BLaER1 treated with 17β-estradiol and CSF1 and Interleukin-3, amounts not matched to agents 10 nM and 100 nM (cell line): ENCODE measurements around the gene PACC1.

Experiments used
- H3K27ac ChIP-seq, 11 experiments: shearing (Covaris generic); formaldehyde crosslinking; 2 replicates each; pipeline ENCODE4 v1.8.1; 2022
- H3K27me3 ChIP-seq, 11 experiments: shearing (Covaris generic); formaldehyde crosslinking; 2 replicates each; pipeline ENCODE4 v1.8.1; 2022
- H3K36me3 ChIP-seq, 11 experiments: shearing (Covaris generic); formaldehyde crosslinking; 2 replicates each; pipeline ENCODE4 v1.8.1; 2022
- H3K4me1 ChIP-seq, 10 experiments: shearing (Covaris generic); formaldehyde crosslinking; 2 replicates each; pipeline ENCODE4 v1.8.1; 2022
- H3K4me2 ChIP-seq, 11 experiments: shearing (Covaris generic); formaldehyde crosslinking; 2 replicates each; pipeline ENCODE4 v1.8.1; 2022
- H3K4me3 ChIP-seq, 10 experiments: shearing (Covaris generic); formaldehyde crosslinking; 2 replicates each; pipeline ENCODE4 v1.8.1; 2022
- H3K9ac ChIP-seq, 11 experiments: shearing (Covaris generic); formaldehyde crosslinking; 2 replicates each; pipeline ENCODE4 v1.8.1; 2022
- H3K9me3 ChIP-seq, 11 experiments: shearing (Covaris generic); formaldehyde crosslinking; replicated peaks in 1 of 11; 2 replicates each; pipeline ENCODE4 v1.8.1; 2022
- H4K20me1 ChIP-seq, 11 experiments: shearing (Covaris generic); formaldehyde crosslinking; 2 replicates each; pipeline ENCODE4 v1.8.1; 2022
- Cebpa-rat ChIP-seq, 11 experiments: shearing (Covaris generic); IDR thresholded peaks; 2 replicates each; pipeline ENCODE4 v1.8.1; 2022

The PACC1 gene

DNA sequence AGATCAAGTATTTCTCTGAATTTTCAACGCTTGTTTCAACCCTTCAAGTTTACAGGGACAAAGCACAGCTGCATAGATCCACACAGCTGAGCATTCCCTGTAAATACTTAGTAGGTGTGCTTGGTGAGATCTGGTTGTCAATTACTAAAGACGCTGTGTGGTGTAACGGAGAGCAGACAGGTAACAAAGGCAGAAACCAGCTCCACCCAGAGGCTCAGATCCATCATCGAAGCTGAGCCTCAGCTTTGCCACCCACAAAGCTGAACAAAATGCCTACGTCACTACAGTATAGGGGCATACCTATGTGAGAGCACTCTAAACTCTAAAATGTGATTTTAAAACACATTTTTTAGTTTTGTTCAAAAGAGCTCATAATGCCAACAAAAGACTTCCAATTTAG, 38.7 kb downstream of the PACC1 start:
- Histone ChIP-seq H3K27me3 (no peaks in the 10 kb centered on the region), H3K27ac (no peak overlapping the region), H3K4me2 (no peak overlapping the region), H3K9ac (no peak overlapping the region), H3K4me1 (peaks cover 0 to 1% (median 0%) of the 10 kb centered on the region in 10 experiments; a peak in 1 of 20 replicates), H3K4me3 (no peak overlapping the region), H3K36me3 (peaks cover 97 to 100% (median 100%) of the 10 kb centered on the region in 11 experiments), H3K9me3 (peaks cover 13 to 27% (median 18%) of the 10 kb centered on the region in 11 experiments), H4K20me1 (peaks cover 0 to 29% (median 0%) of the 10 kb centered on the region in 11 experiments; a peak in 7 of 22 replicates)
- no peak for TF ChIP-seq Cebpa-rat (IDR thresholded peaks at IDR 0.05)

DNA sequence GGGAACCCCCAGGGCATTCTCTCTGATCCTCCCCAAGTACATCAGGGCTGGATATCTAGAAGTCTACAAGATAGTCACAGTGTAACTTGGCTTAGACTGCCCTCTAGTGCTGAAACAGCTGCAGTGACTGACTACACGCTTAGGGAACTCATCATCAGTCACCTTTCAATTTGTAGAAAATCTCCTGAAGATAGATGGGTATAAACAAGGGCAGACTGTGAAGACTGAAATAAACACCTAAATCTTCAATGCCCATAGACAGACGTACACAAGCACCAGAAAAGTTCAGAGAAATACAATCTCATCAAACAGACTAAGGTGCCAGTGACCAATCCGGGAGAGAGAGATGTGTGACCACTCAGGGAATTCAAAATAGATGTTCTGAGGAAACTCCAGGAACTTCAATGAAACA, 46.6 kb downstream of the PACC1 start:
- no peaks in the 10 kb centered on the region for H3K4me1 ChIP-seq
- H4K20me1 ChIP-seq: peaks cover 5 to 27% (median 14%) of the 10 kb centered on the region in 11 experiments; a peak in 19 of 22 replicates
- H3K4me2 ChIP-seq: no peak overlapping the region
- no peaks in the 10 kb centered on the region for H3K27me3 ChIP-seq
- H3K4me3 ChIP-seq: no peak overlapping the region
- H3K27ac ChIP-seq: no peak overlapping the region
- no peak for TF ChIP-seq Cebpa-rat (IDR thresholded peaks at IDR 0.05)
- peaks cover 8 to 23% (median 18%) of the 10 kb centered on the region in 11 experiments for H3K9me3 ChIP-seq
- peaks cover 97 to 100% (median 99%) of the 10 kb centered on the region in 11 experiments for H3K36me3 ChIP-seq
- no peak overlapping the region for H3K9ac ChIP-seq

- Histone ChIP-seq H3K4me3 (no peak overlapping the region), H3K36me3 (peaks cover 97 to 100% (median 99%) of the 10 kb centered on the region in 11 experiments), H3K4me1 (0 out of 20 replicates have a peak, but pooled peaks cover 0 to under 1% (median 0%) of the 10 kb centered on the region in 10 experiments), H3K4me2 (no peak overlapping the region), H4K20me1 (peaks cover 5 to 27% (median 14%) of the 10 kb centered on the region in 11 experiments; a peak in 19 of 22 replicates), H3K9ac (no peak overlapping the region), H3K27me3 (no peaks in the 10 kb centered on the region), H3K27ac (no peak overlapping the region), H3K9me3 (peaks cover 3 to 18% (median 13%) of the 10 kb centered on the region in 11 experiments; a peak in 20 of 22 replicates)
- no peak for TF ChIP-seq Cebpa-rat (IDR thresholded peaks at IDR 0.05)
Measured at GRCh38 chr1:212367474-212368072, 47.1 kb downstream of the PACC1 start.

- Histone ChIP-seq H4K20me1 (peaks cover 5 to 27% (median 14%) of the 10 kb centered on the region in 11 experiments; a peak in 19 of 22 replicates), H3K36me3 (peaks cover 97 to 100% (median 99%) of the 10 kb centered on the region in 11 experiments), H3K27me3 (no peaks in the 10 kb centered on the region), H3K4me2 (no peak overlapping the region), H3K4me3 (no peak overlapping the region), H3K4me1 (0 out of 20 replicates have a peak, but pooled peaks cover 0 to 6% (median 0%) of the 10 kb centered on the region in 10 experiments), H3K27ac (no peak overlapping the region), H3K9ac (no peak overlapping the region), H3K9me3 (peaks cover 0 to 12% (median 8%) of the 10 kb centered on the region in 11 experiments; a peak in 16 of 22 replicates)
- TF ChIP-seq Cebpa-rat (IDR thresholded peaks at IDR 0.05): no peak
Measured at GRCh38 chr1:212366901-212367300, 47.8 kb downstream of the PACC1 start.

DNA sequence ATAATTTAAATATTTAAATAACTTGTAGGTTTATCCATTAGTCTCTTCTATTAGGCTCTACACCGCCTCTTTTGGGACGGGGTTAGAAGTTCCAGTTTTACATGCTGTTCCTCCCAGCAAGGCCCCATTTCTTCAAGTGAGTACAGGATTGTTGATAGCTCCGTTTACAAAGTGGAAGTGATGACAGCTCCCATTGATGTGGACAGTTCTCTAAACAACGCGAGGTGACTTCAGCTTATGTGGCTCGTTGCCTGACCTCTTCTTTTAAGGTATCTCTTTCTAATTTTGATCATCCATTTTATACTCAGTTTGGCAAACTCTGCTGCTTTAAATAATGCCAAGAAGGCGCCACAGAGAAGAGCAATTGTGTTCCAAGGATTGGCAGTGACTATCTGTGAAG, 49.7 kb downstream of the PACC1 start:
- no peak overlapping the region for H3K4me3 ChIP-seq
- H3K27ac ChIP-seq: no peak overlapping the region
- H3K9me3 ChIP-seq: peaks cover 0 to 11% (median 7%) of the 10 kb centered on the region in 11 experiments; a peak in 10 of 22 replicates
- H3K4me1 ChIP-seq: 0 out of 20 replicates have a peak, but pooled peaks cover 0 to 6% (median 0%) of the 10 kb centered on the region in 10 experiments
- no peaks in the 10 kb centered on the region for H3K27me3 ChIP-seq
- H4K20me1 ChIP-seq: peaks cover 5 to 34% (median 19%) of the 10 kb centered on the region in 11 experiments; a peak in 19 of 22 replicates
- no peak for TF ChIP-seq Cebpa-rat (IDR thresholded peaks at IDR 0.05)
- no peak overlapping the region for H3K9ac ChIP-seq
- peaks cover 98 to 100% (median 99%) of the 10 kb centered on the region in 11 experiments for H3K36me3 ChIP-seq
- no peak overlapping the region for H3K4me2 ChIP-seq

DNA sequence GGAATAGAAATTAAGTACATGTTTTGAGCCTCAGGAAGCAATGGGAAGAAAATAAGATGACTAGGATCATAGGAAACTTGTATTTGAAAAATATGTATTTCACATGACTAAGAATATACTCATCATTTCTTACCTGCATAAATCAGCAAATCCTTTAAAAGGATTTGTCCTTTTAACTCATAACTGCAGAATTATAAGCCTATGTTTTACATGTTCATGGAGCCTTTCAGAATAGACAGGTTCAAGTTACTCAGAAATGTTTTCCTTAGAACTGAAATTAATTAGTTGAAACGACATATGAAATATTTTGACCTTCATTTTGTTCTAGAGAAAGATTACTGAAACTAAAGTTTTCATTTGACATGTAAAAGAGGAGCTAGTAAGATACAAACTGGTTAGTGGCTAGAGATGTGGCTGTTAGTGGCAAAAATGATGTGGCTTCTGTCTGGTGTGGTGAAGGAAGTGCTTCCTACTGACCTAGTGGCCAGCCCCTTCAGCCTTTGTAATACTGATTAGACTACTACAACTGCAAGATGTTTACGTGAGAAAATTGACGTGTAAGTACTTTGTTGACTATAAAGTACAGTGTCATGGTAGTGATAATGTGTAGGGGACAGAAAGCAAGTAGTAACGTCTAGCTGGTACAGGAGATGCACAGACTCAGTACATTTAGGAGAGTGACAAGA, 54.7 kb downstream of the PACC1 start:
- no peak overlapping the region for H3K27ac ChIP-seq

DNA sequence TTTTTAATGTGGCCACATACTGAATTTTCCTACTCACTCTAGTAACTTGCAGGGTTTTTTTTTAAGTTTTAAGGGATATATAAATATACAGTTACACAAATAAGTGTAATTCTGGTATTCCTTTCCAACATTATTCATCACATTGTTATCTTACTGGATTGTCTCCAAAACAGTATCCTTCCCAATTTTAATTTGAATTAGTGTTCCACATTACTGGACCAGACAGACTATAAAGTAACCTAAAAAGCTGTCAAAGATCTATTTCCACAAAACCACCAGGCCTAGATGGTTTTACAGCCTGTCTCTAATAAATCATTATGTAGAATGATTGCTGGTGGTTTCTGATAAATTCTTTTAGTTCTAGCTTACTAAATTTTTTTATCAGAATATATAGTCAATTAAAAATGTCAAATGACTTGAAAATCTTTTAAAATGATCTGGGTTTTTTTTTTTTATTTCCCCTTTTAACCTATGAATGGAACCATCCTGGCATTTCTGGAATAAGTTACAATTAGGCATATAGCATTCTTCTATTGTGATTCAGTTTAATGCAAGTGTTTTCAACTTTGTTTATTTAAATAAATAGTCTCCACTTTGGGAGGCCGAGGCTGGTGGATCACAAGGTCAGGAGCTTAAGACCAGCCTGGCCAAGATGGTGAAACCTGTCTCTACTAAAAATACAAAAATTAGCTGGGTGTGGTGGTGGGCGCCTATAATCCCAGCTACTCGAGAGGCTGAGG, 59.3 kb downstream of the PACC1 start:
- peaks cover 0 to 31% (median 14%) of the 10 kb centered on the region in 10 experiments; a peak in 14 of 20 replicates for H3K4me1 ChIP-seq
- H3K9me3 ChIP-seq: no peaks in the 10 kb centered on the region; a peak in 1 of 22 replicates
- no peak overlapping the region for H3K4me3 ChIP-seq
- no peaks in the 10 kb centered on the region for H3K27me3 ChIP-seq
- H3K27ac ChIP-seq: no peak overlapping the region
- no peak overlapping the region for H3K9ac ChIP-seq
- peaks cover 0 to 20% (median 0%) of the 10 kb centered on the region in 11 experiments; a peak in 6 of 22 replicates for H4K20me1 ChIP-seq
- peaks cover 87 to 100% (median 95%) of the 10 kb centered on the region in 11 experiments for H3K36me3 ChIP-seq
- no peak overlapping the region for H3K4me2 ChIP-seq
- no peak for TF ChIP-seq Cebpa-rat (IDR thresholded peaks at IDR 0.05)

More for the DNA sequence above, 54.7 kb downstream of the PACC1 start:
- Histone ChIP-seq H3K27me3 (no peaks in the 10 kb centered on the region), H3K4me1 (peaks cover 0 to 31% (median 14%) of the 10 kb centered on the region in 10 experiments; a peak in 14 of 20 replicates), H3K9me3 (no peaks in the 10 kb centered on the region; a peak in 1 of 22 replicates), H4K20me1 (peaks cover 0 to 21% (median 0%) of the 10 kb centered on the region in 11 experiments; a peak in 7 of 22 replicates), H3K36me3 (peaks cover 87 to 100% (median 98%) of the 10 kb centered on the region in 11 experiments), H3K9ac (no peak overlapping the region), H3K4me2 (no peak overlapping the region), H3K4me3 (no peak overlapping the region)
- no peak for TF ChIP-seq Cebpa-rat (IDR thresholded peaks at IDR 0.05)

- H3K27ac ChIP-seq: no peak overlapping the region
- no peak overlapping the region for H3K9ac ChIP-seq
- H3K36me3 ChIP-seq: peaks cover 86 to 100% (median 94%) of the 10 kb centered on the region in 11 experiments
- H3K4me3 ChIP-seq: no peak overlapping the region
- no peak overlapping the region for H3K4me2 ChIP-seq
- TF ChIP-seq Cebpa-rat (IDR thresholded peaks at IDR 0.05): no peak
- H3K4me1 ChIP-seq: peaks cover 0 to 35% (median 14%) of the 10 kb centered on the region in 10 experiments; a peak in 14 of 20 replicates
- no peaks in the 10 kb centered on the region for H3K27me3 ChIP-seq
- H4K20me1 ChIP-seq: peaks cover 0 to 14% (median 0%) of the 10 kb centered on the region in 11 experiments; a peak in 6 of 22 replicates
- no peaks in the 10 kb centered on the region; a peak in 1 of 22 replicates for H3K9me3 ChIP-seq
Measured at GRCh38 chr1:212354464-212354863, 60.2 kb downstream of the PACC1 start.
